Muscle of leg (tissue), 11 donors: ENCODE measurements around the gene CDC25C. TPM values are rescaled to one million over a fixed set of nuclear protein-coding genes. Genes with fewer than 3 reads are reported as not detected.

Source experiments
- DNase-seq: peaks from one replicate; pipeline ENCODE4 v3.0.0; 2013
- H3K27ac ChIP-seq: one replicate; pipeline ENCODE4 v1.5.1; 2013; ENCODE audit warnings: mild to moderate bottlenecking, low read length, control low read depth
- H3K27me3 ChIP-seq: one replicate; pipeline ENCODE4 v1.6.1; 2013; ENCODE audit warnings: low read length; ENCODE audit not compliant: control insufficient read depth, insufficient read depth
- H3K36me3 ChIP-seq: one replicate; pipeline ENCODE4 v1.6.1; 2013; ENCODE audit warnings: low read length; ENCODE audit not compliant: control insufficient read depth, insufficient read depth
- H3K4me1 ChIP-seq: one replicate; pipeline ENCODE4 v1.6.1; 2013; ENCODE audit warnings: low read length; ENCODE audit not compliant: control insufficient read depth, insufficient read depth
- H3K4me3 ChIP-seq: one replicate; pipeline ENCODE4 v1.5.1; 2013; ENCODE audit warnings: low read length, control low read depth
- H3K9me3 ChIP-seq: replicated peaks from 2 replicates; pipeline ENCODE4 v1.6.1; 2013; ENCODE audit warnings: low read depth, low read length; ENCODE audit not compliant: control insufficient read depth
- WGBS: methylation state at CpG from one replicate; pipeline ENCODE4 v1.1.5; 2013; ENCODE audit warnings: missing lambda C conversion rate; ENCODE audit not compliant: insufficient coverage; 5-methylcytosine and 5-hydroxymethylcytosine counted together
- polyA plus RNA-seq, 8 donors: library from polyadenylated mRNA; unstranded; fragments of 120-200 nt; gene quantifications; one replicate each; pipeline versions ENCODE4 v1.2.1 to v1.2.3, GENCODE V29; 2013; ENCODE audit warnings: inconsistent platforms in 1 of 8, low replicate concordance in 1 of 8; ENCODE audit not compliant: insufficient read length in 8 of 8, insufficient read depth in 1 of 8
- total RNA-seq: library from RNA; stranded (reverse); fragments of 120-200 nt; gene quantifications from one replicate; pipeline ENCODE4 v1.2.4, GENCODE V29; 2013

CDC25C gene
- total and polyA plus RNA-seq, 9 donors, result 3.0 to 5.3 (median 4.0) TPM

GRCh38 chr5:138238034-138238433 lies 93.6 kb downstream of the CDC25C start:
- no CpG with 5 or more reads among the region's 1 CpG for WGBS
- DNase-seq, result no peak
- Histone ChIP-seq H3K4me3 (no peak overlapping the region), H3K36me3 (no peaks in the 10 kb centered on the region), H3K4me1 (peaks cover 8% of the 10 kb centered on the region), H3K9me3 (no peaks in the 10 kb centered on the region), H3K27ac (no peak overlapping the region), H3K27me3 (peaks cover 25% of the 10 kb centered on the region)

Other genes starting within 250 kb of the CDC25C start
- not detected for gene WNT8A, start 247.8 kb downstream of the CDC25C start, total RNA-seq
- under 1 TPM in 2 of 8 donors, not detected in 6; 0.08 to 0.36 TPM for gene WNT8A, start 247.8 kb downstream of the CDC25C start, polyA plus RNA-seq
- gene NME5, start 192.4 kb downstream of the CDC25C start, total RNA-seq, result 0.44 TPM
- 1 to 10 TPM in 2 of 8 donors, under 1 TPM in 6; 0.53 to 1.2 (median 0.65) TPM for gene NME5, start 192.4 kb downstream of the CDC25C start, polyA plus RNA-seq
- 37.1 TPM for gene BRD8, start 153.2 kb downstream of the CDC25C start, total RNA-seq
- 10 to 100 TPM; 39.3 to 61.4 (median 47.2) TPM for gene BRD8, start 153.2 kb downstream of the CDC25C start, polyA plus RNA-seq
- gene KIF20A, start 152.7 kb downstream of the CDC25C start, total RNA-seq, result 17.8 TPM
- gene KIF20A, start 152.7 kb downstream of the CDC25C start, polyA plus RNA-seq, result 10 to 100 TPM; 15.4 to 36.6 (median 23.9) TPM
- gene CDC23, start 118.5 kb downstream of the CDC25C start, total RNA-seq, result 32.8 TPM
- gene CDC23, start 118.5 kb downstream of the CDC25C start, polyA plus RNA-seq, result 10 to 100 TPM; 31.1 to 37.6 (median 34.4) TPM
- 1.9 TPM for gene GFRA3, start 57.2 kb downstream of the CDC25C start, total RNA-seq
- gene GFRA3, start 57.2 kb downstream of the CDC25C start, polyA plus RNA-seq, result 10 to 100 TPM in 1 of 8 donors, 1 to 10 TPM in 7; 2.4 to 18.2 (median 7.3) TPM
- 25.8 TPM for gene FAM53C, start 6.5 kb upstream of the CDC25C start, total RNA-seq
- 10 to 100 TPM; 31.5 to 38.8 (median 35.6) TPM for gene FAM53C, start 6.5 kb upstream of the CDC25C start, polyA plus RNA-seq
- gene KDM3B, start 20.9 kb upstream of the CDC25C start, total RNA-seq, result 54.4 TPM
- 10 to 100 TPM; 44.0 to 65.9 (median 55.7) TPM for gene KDM3B, start 20.9 kb upstream of the CDC25C start, polyA plus RNA-seq
- 8.1 TPM for gene REEP2, start 107.3 kb upstream of the CDC25C start, total RNA-seq
- 10 to 100 TPM in 7 of 8 donors, 1 to 10 TPM in 1; 9.0 to 23.2 (median 15.3) TPM for gene REEP2, start 107.3 kb upstream of the CDC25C start, polyA plus RNA-seq
- gene EGR1, start 133.7 kb upstream of the CDC25C start, total RNA-seq, result 31.6 TPM
- gene EGR1, start 133.7 kb upstream of the CDC25C start, polyA plus RNA-seq, result 100 to 1,000 TPM in 7 of 8 donors, 10 to 100 TPM in 1; 81.6 to 480 (median 313) TPM
- gene ETF1, start 211.4 kb upstream of the CDC25C start, total RNA-seq, result 43.0 TPM
- gene ETF1, start 211.4 kb upstream of the CDC25C start, polyA plus RNA-seq, result 10 to 100 TPM; 36.1 to 55.7 (median 45.9) TPM
- 132 TPM for gene HSPA9, start 243.6 kb upstream of the CDC25C start, total RNA-seq
- 100 to 1,000 TPM; 118 to 177 (median 158) TPM for gene HSPA9, start 243.6 kb upstream of the CDC25C start, polyA plus RNA-seq